ENCODE data around the gene SNX20. TPM values are rescaled to one million over a fixed set of nuclear protein-coding genes. Genes with fewer than 3 reads are reported as not detected.

Gene SNX20
- total RNA-seq, 1 experiment from 2014 or later: not detected

- no peak overlapping the region for H3T11ph ChIP-seq (ENCODE audit: low read length)
- H3K9me3 Mint-ChIP-seq: no peaks in the 10 kb centered on the region
- H2BK120ac ChIP-seq (ENCODE audit: low read depth, low read length, poor library complexity, severe bottlenecking): no peak overlapping the region
- H3K27me3 Mint-ChIP-seq (ENCODE audit: low read depth): peaks cover 2% of the 10 kb centered on the region
- no peaks in the 10 kb centered on the region for H3K23me2 ChIP-seq (ENCODE audit: insufficient read length, low read depth, low read length, poor library complexity, severe bottlenecking)
- H2BK12ac ChIP-seq (ENCODE audit: insufficient read length, low read depth, low read length): no peak overlapping the region
- H3K4me1 Mint-ChIP-seq: peaks cover 0 to 5% of the 10 kb centered on the region in 2 experiments; a peak in 1 of 4 replicates
- H3K4me3 Mint-ChIP-seq: no peak overlapping the region
- H3K9ac ChIP-seq (ENCODE audit: extremely low read depth, insufficient read length, low read length): no peak overlapping the region
- no peak overlapping the region for H2BK5ac ChIP-seq (ENCODE audit: insufficient read length, low read length)
- H3K23ac ChIP-seq (ENCODE audit: insufficient read length, low read depth, low read length): no peak overlapping the region
- H3K9me3 ChIP-seq (ENCODE audit: control insufficient read depth, low read depth, low read length): no peaks in the 10 kb centered on the region
- no peak overlapping the region for H3K4me2 ChIP-seq (ENCODE audit: insufficient read depth, insufficient read length, low read length)
- H2AFZ ChIP-seq (ENCODE audit: low read length): no peak overlapping the region
- DNase-seq: no peak
- no peaks in the 10 kb centered on the region for H3K79me2 ChIP-seq (ENCODE audit: insufficient read depth, low read length)
- H3K27me3 ChIP-seq (ENCODE audit: insufficient read depth, low read length): no peaks in the 10 kb centered on the region
- H4K91ac ChIP-seq (ENCODE audit: insufficient read length, low read depth, low read length): no peak overlapping the region
- no peak overlapping the region for H3K56ac ChIP-seq (ENCODE audit: insufficient read length, low read depth, low read length)
- H4K8ac ChIP-seq (replicated peaks; ENCODE audit: insufficient read length, low read depth, low read length): no peak overlapping the region
- WGBS (ENCODE audit: extremely low coverage, insufficient read length, low lambda C conversion rate): no CpG with 5 or more reads among the region's 10 CpGs
- H3K27ac ChIP-seq (ENCODE audit: insufficient read length, low read depth, low read length): no peak overlapping the region
- H3K4ac ChIP-seq (ENCODE audit: low read depth, low read length): no peak overlapping the region
- H2BK20ac ChIP-seq (ENCODE audit: low read depth, low read length, poor library complexity, severe bottlenecking): no peak overlapping the region
- no peak overlapping the region for H3K27ac Mint-ChIP-seq
- no peaks in the 10 kb centered on the region for H3K36me3 Mint-ChIP-seq (ENCODE audit: insufficient read depth in 1 of 3, low read depth in 3 of 3)
- TF ChIP-seq, protein P1, sequence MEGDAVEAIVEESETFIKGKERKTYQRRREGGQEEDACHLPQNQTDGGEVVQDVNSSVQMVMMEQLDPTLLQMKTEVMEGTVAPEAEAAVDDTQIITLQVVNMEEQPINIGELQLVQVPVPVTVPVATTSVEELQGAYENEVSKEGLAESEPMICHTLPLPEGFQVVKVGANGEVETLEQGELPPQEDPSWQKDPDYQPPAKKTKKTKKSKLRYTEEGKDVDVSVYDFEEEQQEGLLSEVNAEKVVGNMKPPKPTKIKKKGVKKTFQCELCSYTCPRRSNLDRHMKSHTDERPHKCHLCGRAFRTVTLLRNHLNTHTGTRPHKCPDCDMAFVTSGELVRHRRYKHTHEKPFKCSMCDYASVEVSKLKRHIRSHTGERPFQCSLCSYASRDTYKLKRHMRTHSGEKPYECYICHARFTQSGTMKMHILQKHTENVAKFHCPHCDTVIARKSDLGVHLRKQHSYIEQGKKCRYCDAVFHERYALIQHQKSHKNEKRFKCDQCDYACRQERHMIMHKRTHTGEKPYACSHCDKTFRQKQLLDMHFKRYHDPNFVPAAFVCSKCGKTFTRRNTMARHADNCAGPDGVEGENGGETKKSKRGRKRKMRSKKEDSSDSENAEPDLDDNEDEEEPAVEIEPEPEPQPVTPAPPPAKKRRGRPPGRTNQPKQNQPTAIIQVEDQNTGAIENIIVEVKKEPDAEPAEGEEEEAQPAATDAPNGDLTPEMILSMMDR (conservative IDR thresholded peaks at IDR 0.05): no peak; the same call in 2 of the 3 replicates
- H3K14ac ChIP-seq (ENCODE audit: insufficient read depth, low read length): no peak overlapping the region
- H4K5ac ChIP-seq (ENCODE audit: insufficient read length, low read depth, low read length): no peak overlapping the region
- H4K20me1 ChIP-seq (ENCODE audit: control insufficient read depth, insufficient read depth, insufficient read length): no peaks in the 10 kb centered on the region
- H3K18ac ChIP-seq (ENCODE audit: insufficient read length, low read depth, low read length): no peak overlapping the region
- H3K4me1 ChIP-seq (ENCODE audit: insufficient read depth, low read length): no peaks in the 10 kb centered on the region
- H3K79me1 ChIP-seq (ENCODE audit: insufficient read depth, low read depth, low read length, poor library complexity, severe bottlenecking): no peaks in the 10 kb centered on the region
- no peak overlapping the region for H2BK15ac ChIP-seq (ENCODE audit: low read depth, low read length)
- no peak overlapping the region for H2AK5ac ChIP-seq (ENCODE audit: insufficient read length, low read length)
Observed at GRCh38 chr16:50636753-50637374, 44.2 kb downstream of the SNX20 start.

Measured in H9 (cell line).